ENCODE results near the gene ZNF655. TPM values are rescaled to one million over a fixed set of nuclear protein-coding genes. Genes with fewer than 3 reads are reported as not detected.
"Not testable (repeated sequence)": the region's sequence is repeated elsewhere in the genome, so short reads cannot be mapped to it uniquely, and the experiment has no call there.

ZNF655 gene
- total RNA-seq, 1 donor from 2014 or later = 59.7 TPM

DNA sequence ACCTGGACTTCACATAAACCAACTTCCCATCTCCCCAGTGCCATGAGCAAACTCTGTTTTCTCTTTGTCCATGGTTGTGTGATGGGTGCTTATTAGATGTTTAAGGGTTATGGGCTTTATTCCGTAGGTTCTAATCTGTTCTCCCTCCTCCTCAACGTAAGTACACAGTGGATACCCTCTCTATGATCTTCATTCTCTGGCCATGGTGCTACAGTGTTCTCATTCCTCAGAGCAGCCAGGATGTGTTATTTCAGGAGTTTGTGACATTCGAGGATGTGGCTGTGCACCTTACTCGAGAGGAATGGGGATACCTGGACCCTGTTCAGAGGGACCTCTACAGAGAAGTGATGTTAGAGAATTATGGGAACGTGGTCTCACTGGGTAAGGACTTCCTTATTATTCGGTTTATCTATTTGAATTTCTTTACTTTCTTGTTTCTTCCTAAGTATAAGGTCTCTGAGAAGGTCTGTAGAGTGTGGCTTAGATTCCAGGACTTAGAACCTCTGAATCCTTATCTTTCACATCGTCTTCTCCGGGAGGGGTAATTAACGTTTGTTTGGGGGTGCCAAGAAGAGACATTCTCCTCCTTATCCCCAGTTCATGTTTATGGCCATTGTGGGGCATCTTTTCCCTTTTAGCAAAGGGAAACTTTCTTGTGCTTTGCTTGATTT lies 3.8 kb downstream of the ZNF655 start:
- Histone ChIP-seq H3K4me3 (ENCODE audit: insufficient read depth, low read depth, low read length) (no peak overlapping the region), H3K27me3 (ENCODE audit: insufficient read depth, low read length) (no peaks in the 10 kb centered on the region), H3K4me1 (ENCODE audit: insufficient read depth, low read length) (peaks cover 48% of the 10 kb centered on the region), H2AFZ (ENCODE audit: low read depth, low read length) (no peak overlapping the region), H3K9ac (ENCODE audit: low read length) (peak overlapping the region; percentile 81), H3K27ac (ENCODE audit: low read depth, low read length) (peak overlapping the region; percentile 97), H3K9me3 (ENCODE audit: insufficient read depth, low read depth, low read length) (no peaks in the 10 kb centered on the region), H3K79me2 (ENCODE audit: insufficient read depth, low read length) (peaks cover 78% of the 10 kb centered on the region), H4K20me1 (ENCODE audit: insufficient read depth, low read length) (peaks cover 24% of the 10 kb centered on the region), H3K4me2 (ENCODE audit: low read length) (peak overlapping the region; percentile 80), H3K36me3 (ENCODE audit: insufficient read depth, low read length) (peaks cover 43% of the 10 kb centered on the region)
- FAIRE-seq = no peak
- no peaks in the 10 kb centered on the region for H3K27me3 Mint-ChIP-seq (ENCODE audit: low read depth, unreplicated experiment)
- H3K4me3 Mint-ChIP-seq (ENCODE audit: unreplicated experiment) = peak overlapping the region; percentile 63
- peak overlapping the region; percentile 97 for H3K27ac Mint-ChIP-seq (ENCODE audit: unreplicated experiment)
- peaks cover 25% of the 10 kb centered on the region for H3K36me3 Mint-ChIP-seq (ENCODE audit: low read depth, unreplicated experiment)
- no peak for TF ChIP-seq EZH2 (IDR thresholded peaks at IDR 0.05; ENCODE audit: insufficient read depth, low read length)
- TF ChIP-seq, protein P1, sequence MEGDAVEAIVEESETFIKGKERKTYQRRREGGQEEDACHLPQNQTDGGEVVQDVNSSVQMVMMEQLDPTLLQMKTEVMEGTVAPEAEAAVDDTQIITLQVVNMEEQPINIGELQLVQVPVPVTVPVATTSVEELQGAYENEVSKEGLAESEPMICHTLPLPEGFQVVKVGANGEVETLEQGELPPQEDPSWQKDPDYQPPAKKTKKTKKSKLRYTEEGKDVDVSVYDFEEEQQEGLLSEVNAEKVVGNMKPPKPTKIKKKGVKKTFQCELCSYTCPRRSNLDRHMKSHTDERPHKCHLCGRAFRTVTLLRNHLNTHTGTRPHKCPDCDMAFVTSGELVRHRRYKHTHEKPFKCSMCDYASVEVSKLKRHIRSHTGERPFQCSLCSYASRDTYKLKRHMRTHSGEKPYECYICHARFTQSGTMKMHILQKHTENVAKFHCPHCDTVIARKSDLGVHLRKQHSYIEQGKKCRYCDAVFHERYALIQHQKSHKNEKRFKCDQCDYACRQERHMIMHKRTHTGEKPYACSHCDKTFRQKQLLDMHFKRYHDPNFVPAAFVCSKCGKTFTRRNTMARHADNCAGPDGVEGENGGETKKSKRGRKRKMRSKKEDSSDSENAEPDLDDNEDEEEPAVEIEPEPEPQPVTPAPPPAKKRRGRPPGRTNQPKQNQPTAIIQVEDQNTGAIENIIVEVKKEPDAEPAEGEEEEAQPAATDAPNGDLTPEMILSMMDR (IDR thresholded peaks at IDR 0.05; ENCODE audit: insufficient read depth, low read depth, low read length) = no peak
- peaks cover 44% of the 10 kb centered on the region for H3K4me1 Mint-ChIP-seq (ENCODE audit: low read depth, unreplicated experiment)
- DNase-seq (ENCODE audit: low read depth) = no peak
- no peaks in the 10 kb centered on the region for H3K9me3 Mint-ChIP-seq (ENCODE audit: unreplicated experiment)

DNA sequence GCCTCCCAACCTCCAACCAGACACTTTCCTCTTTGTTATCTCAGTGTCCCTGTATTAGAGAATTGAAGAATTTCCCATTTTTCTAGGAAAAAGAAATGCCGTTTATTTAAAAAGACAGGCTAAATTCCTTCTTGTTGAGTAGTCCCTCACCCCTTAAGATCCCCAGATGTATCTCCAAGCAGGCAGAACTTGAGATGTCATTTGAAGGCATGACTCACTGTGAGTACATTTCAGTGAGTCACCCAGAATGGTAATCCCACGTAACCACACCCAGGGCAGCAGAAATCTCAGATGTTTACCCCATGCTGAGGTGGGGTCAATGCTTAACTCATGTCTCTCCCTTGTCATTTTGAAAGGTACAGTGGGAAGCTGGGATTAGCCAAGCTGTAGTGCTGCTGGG lies 4.4 kb downstream of the ZNF655 start:
- peak overlapping the region; percentile 63 for H3K4me3 Mint-ChIP-seq (ENCODE audit: unreplicated experiment)
- DNase-seq (ENCODE audit: low read depth) (peak; percentile 99), FAIRE-seq (peak; percentile 81)
- H3K36me3 ChIP-seq (ENCODE audit: insufficient read depth, low read length) = peaks cover 43% of the 10 kb centered on the region
- no peaks in the 10 kb centered on the region for H3K27me3 ChIP-seq (ENCODE audit: insufficient read depth, low read length)
- peak overlapping the region; percentile 97 for H3K27ac Mint-ChIP-seq (ENCODE audit: unreplicated experiment)
- peak overlapping the region; percentile 80 for H3K4me2 ChIP-seq (ENCODE audit: low read length)
- peaks cover 46% of the 10 kb centered on the region for H3K4me1 ChIP-seq (ENCODE audit: insufficient read depth, low read length)
- H4K20me1 ChIP-seq (ENCODE audit: insufficient read depth, low read length) = peaks cover 23% of the 10 kb centered on the region
- no peaks in the 10 kb centered on the region for H3K9me3 Mint-ChIP-seq (ENCODE audit: unreplicated experiment)
- peak overlapping the region; percentile 81 for H3K9ac ChIP-seq (ENCODE audit: low read length)
- no peak overlapping the region for H3K4me3 ChIP-seq (ENCODE audit: insufficient read depth, low read depth, low read length)
- TF ChIP-seq EZH2 (IDR thresholded peaks at IDR 0.05; ENCODE audit: insufficient read depth, low read length) = no peak
- TF ChIP-seq, protein P1 (IDR thresholded peaks at IDR 0.05; ENCODE audit: insufficient read depth, low read depth, low read length) = no peak
- peaks cover 78% of the 10 kb centered on the region for H3K79me2 ChIP-seq (ENCODE audit: insufficient read depth, low read length)
- H3K36me3 Mint-ChIP-seq (ENCODE audit: low read depth, unreplicated experiment) = peaks cover 26% of the 10 kb centered on the region
- peak overlapping the region; percentile 97 for H3K27ac ChIP-seq (ENCODE audit: low read depth, low read length)
- no peaks in the 10 kb centered on the region for H3K9me3 ChIP-seq (ENCODE audit: insufficient read depth, low read depth, low read length)
- peaks cover 44% of the 10 kb centered on the region for H3K4me1 Mint-ChIP-seq (ENCODE audit: low read depth, unreplicated experiment)
- H3K27me3 Mint-ChIP-seq (ENCODE audit: low read depth, unreplicated experiment) = no peaks in the 10 kb centered on the region
- no peak overlapping the region for H2AFZ ChIP-seq (ENCODE audit: low read depth, low read length)

DNA sequence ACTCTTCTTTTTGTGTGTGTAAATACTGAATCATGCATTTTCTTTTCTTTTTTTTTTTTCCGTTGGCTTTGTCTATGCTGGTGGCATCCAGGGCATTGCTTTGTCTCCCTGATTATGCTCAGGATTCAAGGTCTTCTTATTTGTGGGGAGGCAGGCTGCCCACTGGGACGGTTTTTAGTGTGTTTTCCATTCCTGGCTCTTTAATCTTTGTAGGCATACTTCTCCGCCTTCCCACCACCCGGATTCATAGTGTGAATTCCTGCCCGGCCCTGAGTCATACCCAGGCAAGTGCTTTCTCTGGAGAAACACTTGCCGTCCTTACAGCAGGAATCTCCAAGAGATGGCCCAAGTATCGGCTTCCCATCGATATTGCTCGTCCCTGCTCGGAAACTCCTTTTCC lies 5.2 kb downstream of the ZNF655 start:
- H3K27me3 ChIP-seq (ENCODE audit: insufficient read depth, low read length) = no peaks in the 10 kb centered on the region
- H2AFZ ChIP-seq (ENCODE audit: low read depth, low read length) = no peak overlapping the region
- peak overlapping the region; percentile 99 for H3K27ac Mint-ChIP-seq (ENCODE audit: unreplicated experiment)
- H3K27ac ChIP-seq (ENCODE audit: low read depth, low read length) = peak overlapping the region; percentile 97
- H3K9ac ChIP-seq (ENCODE audit: low read length) = peak overlapping the region; percentile 80
- no peaks in the 10 kb centered on the region for H3K9me3 ChIP-seq (ENCODE audit: insufficient read depth, low read depth, low read length)
- H3K79me2 ChIP-seq (ENCODE audit: insufficient read depth, low read length) = peaks cover 78% of the 10 kb centered on the region
- FAIRE-seq (peak; percentile 45), DNase-seq (ENCODE audit: low read depth) (peak; percentile 81)
- H3K27me3 Mint-ChIP-seq (ENCODE audit: low read depth, unreplicated experiment) = no peaks in the 10 kb centered on the region
- peak overlapping the region; percentile 80 for H3K4me2 ChIP-seq (ENCODE audit: low read length)
- TF ChIP-seq EZH2 (IDR thresholded peaks at IDR 0.05; ENCODE audit: insufficient read depth, low read length) = no peak
- TF ChIP-seq, protein P1 (IDR thresholded peaks at IDR 0.05; ENCODE audit: insufficient read depth, low read depth, low read length) = no peak
- H3K36me3 Mint-ChIP-seq (ENCODE audit: low read depth, unreplicated experiment) = peaks cover 26% of the 10 kb centered on the region
- H3K9me3 Mint-ChIP-seq (ENCODE audit: unreplicated experiment) = no peaks in the 10 kb centered on the region
- H3K4me1 ChIP-seq (ENCODE audit: insufficient read depth, low read length) = peaks cover 46% of the 10 kb centered on the region
- peak overlapping the region; percentile 6 for H3K4me3 ChIP-seq (ENCODE audit: insufficient read depth, low read depth, low read length)
- H3K4me1 Mint-ChIP-seq (ENCODE audit: low read depth, unreplicated experiment) = peaks cover 44% of the 10 kb centered on the region
- peak overlapping the region; percentile 47 for H3K4me3 Mint-ChIP-seq (ENCODE audit: unreplicated experiment)
- H4K20me1 ChIP-seq (ENCODE audit: insufficient read depth, low read length) = peaks cover 24% of the 10 kb centered on the region
- H3K36me3 ChIP-seq (ENCODE audit: insufficient read depth, low read length) = peaks cover 46% of the 10 kb centered on the region

DNA sequence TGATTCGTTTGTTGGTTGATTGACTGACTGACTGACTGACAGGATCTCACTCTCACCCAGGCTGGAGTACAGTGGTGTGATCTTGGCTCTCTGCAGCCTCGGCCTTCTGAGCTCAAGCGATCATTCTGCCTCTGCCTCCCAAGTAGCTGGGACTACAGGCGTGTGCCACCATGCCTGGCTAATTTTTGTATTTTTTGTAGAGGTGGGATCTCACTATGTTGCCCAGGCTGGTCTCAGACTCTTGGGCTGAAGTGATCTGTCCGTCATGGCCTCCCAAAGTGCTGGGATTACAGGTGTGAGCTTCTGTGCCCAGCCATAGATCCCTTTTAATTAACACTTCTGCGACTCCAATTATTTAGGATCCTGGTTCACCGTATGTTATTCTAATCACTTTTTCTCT lies 10.3 kb downstream of the ZNF655 start:
- H3K27ac ChIP-seq (ENCODE audit: low read depth, low read length); FAIRE-seq; H3K4me3 Mint-ChIP-seq (ENCODE audit: unreplicated experiment); H3K9me3 ChIP-seq (ENCODE audit: insufficient read depth, low read depth, low read length); H3K27me3 Mint-ChIP-seq (ENCODE audit: low read depth, unreplicated experiment); DNase-seq (ENCODE audit: low read depth); H3K4me2 ChIP-seq (ENCODE audit: low read length); H3K4me3 ChIP-seq (ENCODE audit: insufficient read depth, low read depth, low read length); H3K27me3 ChIP-seq (ENCODE audit: insufficient read depth, low read length); H2AFZ ChIP-seq (ENCODE audit: low read depth, low read length); H3K9me3 Mint-ChIP-seq (ENCODE audit: unreplicated experiment); H3K9ac ChIP-seq (ENCODE audit: low read length); H3K27ac Mint-ChIP-seq (ENCODE audit: unreplicated experiment): not testable (repeated sequence)
- peaks cover 19% of the 10 kb centered on the region for H3K36me3 Mint-ChIP-seq (ENCODE audit: low read depth, unreplicated experiment)
- peaks cover 66% of the 10 kb centered on the region for H3K79me2 ChIP-seq (ENCODE audit: insufficient read depth, low read length)
- peaks cover 12% of the 10 kb centered on the region for H3K4me1 ChIP-seq (ENCODE audit: insufficient read depth, low read length)
- peaks cover 45% of the 10 kb centered on the region for H4K20me1 ChIP-seq (ENCODE audit: insufficient read depth, low read length)
- peaks cover 69% of the 10 kb centered on the region for H3K36me3 ChIP-seq (ENCODE audit: insufficient read depth, low read length)
- H3K4me1 Mint-ChIP-seq (ENCODE audit: low read depth, unreplicated experiment) = peaks cover 12% of the 10 kb centered on the region
